Esophagus squamous epithelium (tissue), 4 donors: Measurements from ENCODE around the gene EFCAB6.

Experiments used
- CTCF ChIP-seq, 6 experiments: fragments of 450-650 bp in 4 of 6; fragments of 200-600 bp in 2 of 6; sonication (generic) in 2 of 6; IDR thresholded peaks; one replicate each; pipeline ENCODE4 v1.5.1; 2016 to 2019; ENCODE audit warnings: antibody characterized with exemption in 6 of 6, mild to moderate bottlenecking in 4 of 6, moderate library complexity in 4 of 6
- POLR2A ChIP-seq, 4 donors: fragments of 450-650 bp; IDR thresholded peaks; one replicate each; pipeline ENCODE4 v1.6.1; 2017; ENCODE audit warnings: antibody characterized with exemption in 4 of 4, mild to moderate bottlenecking in 4 of 4, moderate library complexity in 3 of 4

GRCh38 chr22:43720716-43721115 is 91.4 kb downstream of the EFCAB6 start:
- TF ChIP-seq CTCF (IDR thresholded peaks at IDR 0.05) (no peak), POLR2A (IDR thresholded peaks at IDR 0.05) (no peak)
